H1 (cell line): Measurements from ENCODE around the gene TMEM202. TPM values are rescaled to one million over a fixed set of nuclear protein-coding genes. Genes with fewer than 3 reads are reported as not detected.
A peak's percentile ranks its signal among the peaks of the same experiment; 100 is the strongest.

Experiments
- BCL11A ChIP-seq, 2 experiments: IDR thresholded peaks; one replicate each; pipeline ENCODE4 v1.6.1; 2011; ENCODE audit warnings: low read depth in 2 of 2, low read length in 2 of 2, mild to moderate bottlenecking in 2 of 2
- CBX5 ChIP-seq: fragments of 300-800, 300-1000 bp; sonication (generic); IDR thresholded peaks from 2 replicates; pipeline ENCODE4 v1.7.1; 2016; ENCODE audit warnings: antibody characterized with exemption, low read length, low read depth
- CHD1 ChIP-seq: IDR thresholded peaks from 2 replicates; pipeline ENCODE4 v1.6.1; 2012; ENCODE audit warnings: low read depth, low read length, improper control_type of control experiment
- CREB1 ChIP-seq: IDR thresholded peaks from 2 replicates; pipeline ENCODE4 v1.6.1; 2012; ENCODE audit warnings: inconsistent platforms
- E2F6 ChIP-seq: IDR thresholded peaks from 2 replicates; pipeline ENCODE4 v1.6.1; 2012; ENCODE audit warnings: inconsistent platforms
- FOSL1 ChIP-seq: IDR thresholded peaks from 2 replicates; pipeline ENCODE4 v1.6.1; 2011; ENCODE audit warnings: mild to moderate bottlenecking, low read depth, low read length, moderate library complexity; ENCODE audit not compliant: insufficient read depth
- HDAC2 ChIP-seq, 2 experiments: fragments of 300-600 bp in 1 of 2; sonication (generic) in 1 of 2; IDR thresholded peaks; 2 replicates each; pipeline ENCODE4 v1.6.1; 2011 to 2012; ENCODE audit warnings: low read depth in 2 of 2, low read length in 2 of 2, mild to moderate bottlenecking in 2 of 2, moderate library complexity in 2 of 2, borderline replicate concordance in 1 of 2, inconsistent platforms in 1 of 2
- JUN ChIP-seq: IDR thresholded peaks from 2 replicates; pipeline ENCODE4 v1.6.1; 2011; ENCODE audit warnings: low read depth, mild to moderate bottlenecking, improper control_type of control experiment, low read length
- JUND ChIP-seq: IDR thresholded peaks from 2 replicates; pipeline ENCODE4 v1.6.1; 2011; ENCODE audit warnings: mild to moderate bottlenecking, improper control_type of control experiment, low read length
- KDM4A ChIP-seq: IDR thresholded peaks from one replicate; pipeline ENCODE4 v1.7.1; 2012; ENCODE audit warnings: low read depth, mild to moderate bottlenecking, moderate library complexity, low read length, inconsistent platforms; ENCODE audit not compliant: severe bottlenecking
- KDM5A ChIP-seq: fragments of 200-600 bp; IDR thresholded peaks from 2 replicates; pipeline ENCODE4 v1.7.1; 2012; ENCODE audit warnings: mild to moderate bottlenecking, low read length, inconsistent platforms, mixed read lengths
- MAX ChIP-seq: IDR thresholded peaks from 2 replicates; pipeline ENCODE4 v1.6.1; 2012; ENCODE audit warnings: inconsistent platforms
- NANOG ChIP-seq: IDR thresholded peaks from 2 replicates; pipeline ENCODE4 v1.6.1; 2011; ENCODE audit warnings: low read length, low read depth, mild to moderate bottlenecking, inconsistent platforms; ENCODE audit not compliant: insufficient read depth, poor library complexity, severe bottlenecking
- NRF1 ChIP-seq: IDR thresholded peaks from 2 replicates; pipeline ENCODE4 v1.6.1; 2011; ENCODE audit warnings: mild to moderate bottlenecking, low read depth, low read length, improper control_type of control experiment
- RAD21 ChIP-seq, 2 experiments: IDR thresholded peaks in 1 of 2; conservative IDR thresholded peaks in 1 of 2; 2 replicates each; pipeline ENCODE4 v1.6.1; 2011; ENCODE audit warnings: low read depth in 2 of 2, low read length in 2 of 2, improper control_type of control experiment in 1 of 2, inconsistent platforms in 1 of 2, mild to moderate bottlenecking in 1 of 2, moderate library complexity in 1 of 2
- RFX5 ChIP-seq: IDR thresholded peaks from 2 replicates; pipeline ENCODE4 v1.6.1; 2011; ENCODE audit warnings: low read depth, low read length, improper control_type of control experiment, borderline replicate concordance
- RXRA ChIP-seq: IDR thresholded peaks from 2 replicates; pipeline ENCODE4 v1.6.1; 2011; ENCODE audit warnings: low read depth, mild to moderate bottlenecking, low read length, moderate library complexity; ENCODE audit not compliant: insufficient read depth
- SAP30 ChIP-seq: fragments of 300-600 bp; sonication (generic); IDR thresholded peaks from 2 replicates; pipeline ENCODE4 v1.7.1; 2012; ENCODE audit warnings: low read length, moderate library complexity, mild to moderate bottlenecking, inconsistent platforms; ENCODE audit not compliant: insufficient read depth, insufficient replicate concordance
- SUZ12 ChIP-seq: fragments of 200-600 bp; sonication (generic); IDR thresholded peaks from 2 replicates; pipeline ENCODE4 v1.6.1; 2012; ENCODE audit warnings: mild to moderate bottlenecking, inconsistent platforms, low read length, moderate library complexity, mixed read lengths
- TAF1 ChIP-seq: IDR thresholded peaks from 2 replicates; pipeline ENCODE4 v1.6.1; 2011; ENCODE audit warnings: mild to moderate bottlenecking, low read depth, low read length
- TCF12 ChIP-seq: IDR thresholded peaks from 2 replicates; pipeline ENCODE4 v1.6.1; 2011; ENCODE audit warnings: low read depth, mild to moderate bottlenecking, low read length
- YY1 ChIP-seq: IDR thresholded peaks from 2 replicates; pipeline ENCODE4 v1.6.1; 2011; ENCODE audit warnings: low read depth, mild to moderate bottlenecking, low read length
- polyA plus RNA-seq, 7 experiments: library from polyadenylated mRNA; depleted of rRNA in 3 of 7; stranded (reverse) in 5 of 7; unstranded in 2 of 7; fragments of >200 nt in 5 of 7; fragments of 200-250 nt in 2 of 7; gene quantifications; 1 replicate in 5 of 7; 2 replicates in 1 of 7; 4 replicates in 1 of 7; pipeline versions ENCODE4 v1.2.1 to v1.2.3, GENCODE V29; 2011 to 2013; ENCODE audit warnings: missing spikeins in 2 of 7, mixed read lengths in 2 of 7
- total RNA-seq: library from RNA; stranded (reverse); fragmentation: NEBNext Ultra II Directional; extraction: Animal tissue kit (Norgen Biotek cat#: 25700); gene quantifications from 2 replicates; pipeline ENCODE4 v1.2.1, GENCODE V29; 2021

The TMEM202 gene
- total and polyA plus RNA-seq, 2 of the 8 experiments (the other 6 are each of a cell fraction or from before 2014, with no cell fraction given), result not detected

GRCh38 chr15:72375846-72376581 is 22.1 kb upstream of the TMEM202 start, which contains the start of gene HEXA (continued):
- 0 out of 2 replicates have a peak, but pooled peaks have one; percentile 77 for TF ChIP-seq RXRA
- peak; percentile 35 for TF ChIP-seq SAP30
- peak; percentile 94 for TF ChIP-seq KDM5A
- TF ChIP-seq JUN, result no peak
- TF ChIP-seq KDM4A, result peak; percentile 72
- TF ChIP-seq BCL11A (IDR thresholded peaks at IDR 0.05; ENCODE audit: low read depth in 2 of 2, low read length in 2 of 2), result no peak
- peak; percentile 73; the same call in 1 of the 2 replicates for TF ChIP-seq FOSL1
- TF ChIP-seq CBX5, result no peak
- peak; percentile 73 for TF ChIP-seq CREB1
- TF ChIP-seq TCF12, result peak; percentile 91
- no peak for TF ChIP-seq JUND
- TF ChIP-seq E2F6, result peak; percentile 73
- TF ChIP-seq CHD1, result no peak
- peak; percentile 29 for TF ChIP-seq NRF1
- TF ChIP-seq HDAC2 (IDR thresholded peaks at IDR 0.05; ENCODE audit: borderline replicate concordance in 1 of 2, low read depth in 2 of 2, low read length in 2 of 2), result peak in 1 of 2 experiments; percentile 96; a peak in 1 of 4 replicates
- peak in 1 of 2 experiments; percentile 21; a peak in 3 of 4 replicates for TF ChIP-seq RAD21 (IDR thresholded peaks at IDR 0.05 in 1 of 2, conservative IDR thresholded peaks at IDR 0.05 in 1 of 2; ENCODE audit: low read depth in 2 of 2, low read length in 2 of 2)
- TF ChIP-seq YY1, result peak; percentile 72; the same call in 1 of the 2 replicates
- peak; percentile 89 for TF ChIP-seq NANOG
- TF ChIP-seq TAF1, result peak; percentile 97
- peak; percentile 96 for TF ChIP-seq MAX
- TF ChIP-seq RFX5, result no peak
- no peak for TF ChIP-seq SUZ12
